GM10847 (cell line): ENCODE data around the gene TRPC4AP.

ENCODE experiments used
- POLR2A ChIP-seq: IDR thresholded peaks from 2 replicates; pipeline ENCODE4 v1.6.1; 2011; ENCODE audit not compliant: insufficient read length; ENCODE audit errors: extremely low read depth

The TRPC4AP gene

DNA sequence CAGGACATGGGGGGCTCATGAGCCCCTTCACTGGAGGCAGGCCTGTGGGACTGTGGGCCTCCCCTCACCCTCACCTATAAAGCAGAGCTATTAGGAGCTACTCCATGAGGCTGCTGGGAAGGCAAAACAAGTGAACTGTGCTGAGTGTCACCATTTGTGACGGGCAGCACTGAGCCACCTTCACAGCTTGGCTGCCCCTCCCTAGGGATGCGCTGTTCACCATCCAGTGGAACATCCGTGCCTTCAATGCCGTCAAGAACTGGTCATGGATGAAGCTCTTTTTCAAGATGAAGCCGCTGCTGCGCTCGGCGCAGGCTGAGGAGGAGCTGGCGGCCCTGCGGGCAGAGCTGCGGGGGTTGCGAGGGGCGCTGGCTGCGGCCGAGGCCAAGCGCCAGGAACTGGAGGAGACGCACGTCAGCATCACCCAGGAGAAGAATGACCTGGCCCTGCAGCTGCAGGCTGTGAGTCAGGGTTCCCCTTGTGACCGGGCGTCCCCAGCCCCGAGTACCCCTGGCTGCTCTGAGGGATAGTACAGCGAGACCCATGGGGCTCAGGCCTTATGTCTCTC is 98.6 kb downstream of the TRPC4AP start:
- no peak for TF ChIP-seq POLR2A

DNA sequence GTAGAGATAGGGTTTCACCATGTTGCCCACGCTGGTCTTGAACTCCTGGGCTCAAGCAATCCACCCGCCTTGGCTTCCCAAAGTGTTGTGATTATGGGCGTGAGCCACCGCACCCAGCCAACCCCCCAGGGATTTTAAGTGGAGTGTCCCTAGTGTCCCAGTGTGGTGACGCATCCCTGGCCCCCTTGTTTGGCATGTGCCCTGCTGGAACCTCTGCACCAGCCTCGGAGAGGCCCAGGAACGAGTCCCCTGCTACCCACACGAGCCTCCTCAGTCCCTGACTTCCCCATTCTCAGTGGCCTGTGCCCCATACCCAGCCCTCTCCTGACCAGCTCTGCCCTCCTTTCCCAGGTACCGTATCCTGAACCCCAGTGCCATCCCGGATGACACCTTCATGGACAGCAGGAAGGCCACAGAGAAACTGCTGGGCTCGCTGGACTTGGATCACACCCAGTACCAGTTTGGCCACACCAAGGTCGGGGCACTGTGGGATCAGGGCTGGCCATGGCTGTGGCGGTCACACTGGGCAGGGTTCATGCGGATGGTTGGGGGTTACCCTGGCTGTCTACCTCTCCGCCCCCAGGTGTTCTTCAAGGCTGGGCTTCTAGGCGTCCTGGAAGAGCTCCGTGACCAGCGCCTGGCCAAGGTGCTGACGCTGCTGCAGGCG is 99.7 kb downstream of the TRPC4AP start:
- TF ChIP-seq POLR2A = no peak

DNA sequence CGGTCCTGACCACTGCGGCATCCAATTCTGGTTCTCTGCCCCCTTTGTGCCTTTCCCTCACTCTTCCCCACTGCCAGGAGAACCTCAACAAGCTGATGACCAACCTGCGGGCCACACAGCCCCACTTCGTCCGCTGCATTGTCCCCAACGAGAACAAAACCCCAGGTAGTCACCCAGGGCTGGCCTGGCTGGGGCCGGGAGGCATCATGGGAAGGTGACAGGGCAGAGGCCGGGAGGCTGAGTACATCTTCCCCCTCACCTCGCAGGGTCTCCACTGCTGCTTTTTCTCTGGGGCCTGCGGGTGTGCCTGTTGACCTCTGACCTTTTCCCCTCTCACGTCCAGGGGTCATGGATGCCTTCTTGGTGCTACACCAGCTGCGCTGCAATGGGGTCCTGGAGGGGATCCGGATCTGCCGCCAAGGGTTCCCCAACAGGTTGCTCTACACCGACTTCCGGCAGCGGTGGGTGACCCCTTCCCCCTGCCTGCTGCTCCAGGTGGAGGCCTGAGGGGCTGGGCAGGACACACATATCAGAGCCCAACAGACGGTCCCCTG is 101.9 kb downstream of the TRPC4AP start:
- TF ChIP-seq POLR2A = no peak

DNA sequence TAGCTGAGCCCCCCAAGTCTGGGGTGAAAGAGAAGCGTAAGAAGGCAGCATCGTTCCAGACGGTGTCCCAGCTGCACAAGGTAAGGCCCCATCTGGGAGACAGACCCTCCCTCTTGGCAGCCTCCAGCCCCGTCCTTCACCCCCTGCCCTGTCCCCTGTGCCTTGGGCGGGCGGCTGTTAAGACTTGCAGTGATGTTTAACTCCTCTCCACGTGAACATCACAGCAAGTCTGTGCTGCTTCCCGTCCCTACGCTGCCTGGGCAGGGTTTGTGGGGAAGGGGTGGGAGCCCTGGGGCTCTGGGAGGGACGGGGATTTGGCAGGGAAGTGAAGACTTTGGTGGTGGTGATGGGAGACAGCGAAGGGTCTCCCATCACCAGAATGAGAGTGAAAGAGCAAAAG is 102.4 kb downstream of the TRPC4AP start:
- no peak for TF ChIP-seq POLR2A

DNA sequence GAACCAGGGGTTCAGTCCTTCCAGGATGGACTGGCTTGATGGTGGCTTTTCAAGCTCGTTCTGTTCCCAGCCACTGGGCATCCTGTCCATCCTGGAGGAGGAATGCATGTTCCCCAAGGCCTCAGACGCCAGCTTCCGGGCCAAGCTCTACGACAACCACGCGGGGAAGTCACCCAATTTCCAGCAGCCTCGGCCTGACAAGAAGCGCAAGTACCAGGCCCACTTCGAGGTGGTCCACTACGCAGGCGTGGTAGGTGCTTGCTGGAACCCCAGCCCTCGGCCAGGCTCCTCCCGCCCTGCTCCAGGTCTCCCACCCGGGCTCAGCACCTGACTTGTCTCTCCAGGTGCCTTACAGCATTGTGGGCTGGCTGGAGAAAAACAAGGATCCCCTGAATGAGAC is 102.9 kb downstream of the TRPC4AP start:
- TF ChIP-seq POLR2A = no peak

DNA sequence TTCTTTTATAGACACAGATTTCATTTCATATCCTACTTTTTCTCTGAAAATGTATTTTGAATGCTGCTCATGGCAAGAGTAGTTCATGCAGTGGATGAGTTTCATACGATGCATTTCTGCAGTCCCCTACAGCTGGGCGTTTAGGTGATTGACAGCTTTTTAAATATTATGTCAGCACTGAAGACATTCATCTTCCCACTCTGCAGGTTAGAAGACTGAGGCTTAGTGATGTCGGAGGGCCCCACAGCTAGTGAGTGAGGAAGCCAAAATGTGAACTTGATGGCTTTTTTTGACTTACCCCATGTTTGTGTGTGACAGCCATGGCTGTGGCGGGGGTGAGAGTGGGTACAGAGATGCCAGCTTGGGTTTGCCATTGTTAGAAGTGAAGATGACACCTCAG is 103.5 kb downstream of the TRPC4AP start:
- no peak for TF ChIP-seq POLR2A

DNA sequence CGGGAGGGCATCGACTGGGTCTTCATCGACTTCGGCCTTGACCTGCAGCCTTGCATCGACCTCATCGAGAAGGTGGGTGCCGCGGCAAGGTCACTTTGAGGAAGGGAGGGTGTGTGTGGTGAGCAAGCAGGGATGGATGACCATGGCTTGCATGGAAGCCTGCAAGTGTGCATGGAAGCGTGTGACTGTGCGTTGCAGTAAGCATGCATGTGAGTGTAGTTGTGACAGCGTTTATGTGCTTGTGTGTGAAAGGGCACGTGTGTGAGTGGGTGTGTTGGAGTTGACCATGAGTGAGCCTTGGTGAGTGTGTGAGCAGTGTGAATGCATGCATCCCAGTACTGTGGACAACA is 104.4 kb downstream of the TRPC4AP start:
- TF ChIP-seq POLR2A = no peak

DNA sequence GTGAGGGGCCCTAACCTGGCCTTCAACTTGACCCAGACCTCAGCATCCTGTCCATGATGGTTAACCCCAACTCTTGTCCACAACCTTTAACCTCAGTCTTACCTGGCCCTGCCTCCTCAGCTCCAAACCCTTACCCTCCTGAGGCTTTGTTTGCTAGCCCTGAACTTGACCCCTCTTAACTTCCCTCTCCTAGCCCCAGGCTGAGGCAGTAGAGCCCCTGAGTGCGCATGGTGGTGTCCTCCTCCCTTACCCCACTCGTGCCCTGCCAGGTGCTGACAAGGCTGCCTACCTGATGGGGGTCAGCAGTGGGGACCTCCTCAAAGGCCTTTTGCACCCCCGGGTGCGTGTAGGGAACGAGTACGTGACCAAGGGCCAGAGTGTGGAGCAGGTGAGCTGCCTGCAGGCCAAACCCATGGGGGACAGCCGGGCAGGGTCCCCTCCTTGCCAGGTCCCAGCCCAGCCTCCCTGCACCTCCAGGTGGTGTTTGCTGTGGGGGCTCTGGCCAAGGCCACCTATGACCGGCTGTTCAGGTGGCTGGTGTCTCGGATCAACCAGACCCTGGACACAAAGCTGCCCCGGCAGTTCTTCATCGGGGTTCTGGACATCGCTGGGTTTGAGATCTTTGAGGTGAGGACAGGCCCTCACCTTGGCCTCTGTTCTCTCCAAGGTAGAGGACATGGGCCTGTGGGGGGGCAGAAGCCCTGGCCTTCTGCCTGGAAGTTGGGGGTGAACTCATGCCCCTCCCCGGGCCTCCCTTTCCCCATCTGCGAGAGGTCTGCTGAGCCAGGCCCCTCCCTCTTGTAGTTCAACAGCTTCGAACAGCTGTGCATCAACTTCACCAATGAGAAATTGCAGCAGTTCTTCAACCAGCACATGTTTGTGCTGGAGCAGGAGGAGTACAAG is 105.1 kb downstream of the TRPC4AP start:
- no peak for TF ChIP-seq POLR2A

DNA sequence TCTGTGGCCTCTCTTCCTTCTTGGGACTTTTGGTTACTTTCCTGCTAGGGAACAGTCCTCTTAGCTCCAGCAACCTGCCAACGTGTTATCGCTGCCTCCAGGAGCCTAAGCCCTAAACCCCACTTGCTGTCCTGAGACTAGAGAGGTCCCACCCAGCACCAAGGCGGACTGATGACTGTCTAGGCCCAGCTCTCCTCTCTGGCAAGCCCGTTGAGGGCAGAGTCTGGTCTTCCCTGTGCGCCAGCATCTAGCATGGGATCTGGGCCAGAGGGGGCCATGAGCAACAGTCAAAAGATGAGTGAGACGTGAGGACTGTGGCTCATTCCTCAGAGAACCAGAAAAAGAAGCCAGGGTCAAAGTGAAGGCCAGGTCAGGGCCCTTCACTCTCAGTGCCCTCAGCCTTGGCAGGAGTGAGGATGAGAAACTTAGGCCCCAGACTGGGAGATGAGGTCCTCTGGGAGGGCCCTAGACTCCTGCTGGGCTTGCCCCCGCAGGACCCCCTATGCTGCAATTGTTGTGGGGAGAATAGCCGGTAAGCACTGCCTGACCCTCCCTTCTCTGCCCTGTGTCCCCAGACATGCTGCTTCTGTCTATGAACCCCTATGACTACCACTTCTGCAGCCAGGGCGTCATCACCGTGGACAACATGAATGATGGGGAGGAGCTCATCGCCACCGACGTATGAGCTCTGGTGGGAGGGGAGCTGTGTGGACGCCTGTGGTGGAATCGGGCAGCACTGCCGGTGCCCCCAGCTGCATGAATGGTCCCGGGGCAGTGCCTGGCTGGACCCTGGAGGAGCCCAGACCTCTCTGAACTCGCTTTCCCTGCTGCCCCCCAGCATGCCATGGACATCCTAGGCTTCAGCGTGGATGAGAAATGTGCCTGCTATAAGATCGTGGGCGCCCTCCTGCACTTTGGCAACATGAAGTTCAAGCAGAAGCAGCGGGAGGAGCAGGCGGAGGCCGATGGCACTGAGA is 106.0 kb downstream of the TRPC4AP start:
- no peak for TF ChIP-seq POLR2A

DNA sequence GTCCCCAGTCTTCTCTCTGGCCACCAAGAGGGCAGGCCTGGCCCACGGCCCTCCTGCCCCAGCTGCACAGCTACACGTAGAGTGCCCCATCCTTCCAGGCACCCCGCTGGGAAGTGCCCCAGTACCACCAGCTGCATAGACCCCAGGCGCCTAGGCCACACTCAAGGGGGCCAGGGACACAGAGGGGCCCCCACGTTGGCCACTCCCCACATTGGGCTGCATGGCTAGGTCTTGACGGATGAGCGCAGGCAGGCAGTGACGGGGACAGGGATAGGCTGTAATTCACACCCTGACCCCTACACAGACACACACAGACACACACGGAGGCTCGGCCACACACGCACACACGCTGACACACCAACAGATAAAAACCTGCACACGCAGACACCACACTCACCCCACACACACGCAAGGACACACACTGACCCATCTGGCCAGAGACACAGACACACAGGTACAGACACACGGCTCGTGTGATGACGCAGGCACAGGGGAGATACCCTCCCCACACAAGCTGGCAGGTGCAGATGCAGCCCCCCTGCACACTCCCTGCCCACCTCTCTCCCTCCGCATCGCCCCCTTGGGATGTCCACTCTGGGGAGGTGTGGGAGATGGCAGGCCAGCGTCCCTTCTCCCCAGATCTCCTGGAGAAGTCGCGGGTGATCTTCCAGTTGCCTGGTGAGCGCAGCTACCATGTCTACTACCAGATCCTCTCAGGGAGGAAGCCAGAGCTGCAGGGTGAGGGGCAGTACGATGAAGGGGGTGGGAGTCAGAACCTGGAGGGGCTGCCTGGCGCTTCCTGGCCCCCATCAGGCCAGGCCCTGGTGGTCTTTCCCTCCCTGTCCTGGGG is 106.9 kb downstream of the TRPC4AP start:
- no peak for TF ChIP-seq POLR2A

DNA sequence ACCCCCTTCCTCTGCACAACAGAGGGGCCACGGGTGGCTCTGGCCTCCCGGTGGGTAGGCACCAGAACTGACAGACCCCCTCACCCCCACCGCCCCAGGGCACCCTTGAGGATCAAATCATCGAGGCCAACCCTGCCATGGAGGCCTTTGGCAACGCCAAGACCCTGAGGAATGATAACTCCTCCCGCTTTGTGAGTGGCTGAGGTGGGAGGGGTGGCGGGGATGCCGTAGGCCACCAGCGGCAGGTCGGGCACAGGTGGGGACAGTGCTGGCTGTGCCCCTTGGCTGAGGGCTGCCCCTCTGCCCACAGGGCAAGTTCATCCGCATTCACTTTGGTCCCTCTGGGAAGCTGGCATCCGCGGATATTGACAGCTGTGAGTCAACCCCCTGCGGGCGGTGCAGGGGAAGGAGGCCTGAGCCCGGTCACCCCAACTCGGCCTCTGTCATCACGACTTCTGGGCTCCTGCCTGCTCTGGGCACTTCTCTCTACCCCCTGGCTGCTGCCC is 107.8 kb downstream of the TRPC4AP start:
- no peak for TF ChIP-seq POLR2A

DNA sequence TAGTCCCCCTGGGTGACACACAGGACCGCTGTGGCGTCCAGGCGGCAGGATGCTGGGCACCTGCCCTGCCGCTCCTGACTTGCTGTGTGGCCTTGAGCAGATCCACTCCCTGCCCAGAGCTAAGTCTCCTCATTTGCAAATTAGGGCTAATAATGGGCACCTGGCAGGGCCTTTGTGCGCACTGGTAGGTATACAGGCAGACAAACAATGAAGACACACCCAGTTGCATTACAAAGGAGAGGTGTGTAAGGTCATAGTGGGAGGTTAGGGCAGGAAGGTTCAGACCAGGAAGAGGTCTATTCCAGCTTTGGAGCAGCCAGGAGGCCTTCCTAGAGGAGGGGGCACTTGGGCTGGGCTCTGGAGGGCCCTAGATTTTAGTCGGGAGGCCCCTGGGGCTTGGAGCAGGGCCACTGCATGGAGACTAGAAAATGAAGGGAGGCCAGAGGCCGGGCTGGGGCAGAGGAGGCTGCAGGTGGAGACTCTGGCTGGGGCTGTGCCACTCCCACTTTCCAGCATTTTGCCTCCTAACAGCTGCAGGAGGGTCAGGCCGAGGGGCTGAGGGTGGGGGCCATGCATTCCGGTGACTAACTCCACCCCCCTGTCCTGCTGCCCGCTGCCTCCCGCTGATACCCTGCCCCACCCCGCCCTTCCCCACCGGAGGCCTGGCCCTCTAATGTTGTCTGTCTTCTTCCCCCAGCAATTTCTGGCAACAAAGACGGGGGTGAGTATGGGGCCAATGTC is 108.4 kb downstream of the TRPC4AP start:
- TF ChIP-seq POLR2A = no peak
